Right renal cortex interstitium (tissue), 3 donors: Measurements from ENCODE around the gene CDH4. TPM values are rescaled to one million over a fixed set of nuclear protein-coding genes. Genes with fewer than 3 reads are reported as not detected.

ENCODE experiments used
- DNase-seq, 3 donors: peaks; one replicate each; pipeline ENCODE4 v3.0.0-alpha.2; 2013; ENCODE audit warnings: low read depth in 3 of 3, low spot score in 2 of 3
- polyA plus RNA-seq, 3 donors: library from polyadenylated mRNA; unstranded; fragments of 120-200 nt; gene quantifications; one replicate each; pipeline ENCODE4 v1.2.1, GENCODE V29; 2013; ENCODE audit not compliant: insufficient read length in 3 of 3

CDH4 gene
- polyA plus RNA-seq, 3 donors, result 5.8 to 6.8 (median 5.9) TPM

GRCh38 chr20:61765081-61765870 lies 513.2 kb downstream of the CDH4 start:
- DNase-seq, result no peak

GRCh38 chr20:61765871-61766654 lies 514.0 kb downstream of the CDH4 start:
- DNase-seq, result no peak

- no peak for DNase-seq
Measured at GRCh38 chr20:61766921-61767610, 515.0 kb downstream of the CDH4 start.

GRCh38 chr20:61767761-61768494 lies 515.9 kb downstream of the CDH4 start:
- no peak for DNase-seq

DNA sequence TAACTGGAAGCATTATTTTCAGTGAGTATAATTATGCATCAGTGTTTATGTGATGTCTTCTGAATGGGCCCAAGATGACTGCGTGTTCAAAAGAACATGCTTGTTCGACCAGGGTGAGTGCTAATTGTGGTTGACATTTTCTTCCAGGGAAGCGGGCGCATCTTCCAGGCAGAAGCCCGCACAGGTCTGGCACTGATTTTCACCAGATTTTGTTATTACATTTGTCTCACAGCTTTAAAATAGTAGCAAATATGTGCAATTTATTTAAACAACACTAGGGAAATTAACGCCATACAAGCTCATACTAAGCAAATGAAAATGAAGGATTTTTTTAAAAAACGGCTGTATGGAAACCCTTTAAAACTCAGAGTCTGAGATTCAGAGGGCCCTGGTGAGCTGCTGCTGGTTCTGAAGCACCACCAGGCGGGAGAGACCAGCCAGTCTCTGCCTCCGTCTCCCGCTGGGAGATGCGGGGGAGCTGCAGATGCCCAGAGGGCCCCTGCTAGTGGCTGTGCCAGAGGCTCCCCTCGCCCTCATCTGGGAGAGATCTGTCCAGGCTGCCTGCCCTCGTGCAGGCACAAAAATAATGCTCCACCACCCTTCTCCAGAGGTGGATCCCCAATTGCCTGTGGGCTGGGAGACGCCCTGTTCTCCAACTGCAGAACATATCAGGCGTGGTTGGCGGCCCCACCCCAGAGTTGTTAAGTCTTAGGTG lies 516.7 kb downstream of the CDH4 start:
- DNase-seq, result no peak

DNA sequence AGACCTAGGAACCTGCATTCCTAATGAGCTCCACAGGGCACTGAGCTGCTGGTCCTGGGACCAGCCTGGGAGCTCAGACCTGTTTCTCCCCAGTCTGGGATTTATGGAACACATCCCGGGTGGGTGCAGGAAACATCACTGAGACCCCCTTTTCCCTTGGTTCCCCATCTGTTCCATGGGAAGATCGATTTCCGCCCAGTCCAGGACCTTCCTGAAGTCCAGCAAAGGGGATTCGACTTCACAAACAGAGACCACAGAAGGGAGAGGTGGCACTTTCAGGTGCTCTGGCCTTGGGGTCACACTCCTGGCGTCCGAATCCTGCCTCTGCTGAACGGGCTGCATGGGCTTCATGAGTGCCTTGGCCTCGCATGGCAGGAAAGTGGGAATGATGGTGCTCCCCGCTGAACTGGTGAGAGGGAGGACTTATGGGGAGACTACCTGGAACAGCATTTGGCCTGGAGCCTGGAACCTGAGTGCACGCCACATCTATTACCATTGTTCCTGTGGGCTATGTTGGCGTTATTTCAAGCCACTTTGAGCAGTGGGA lies 517.3 kb downstream of the CDH4 start:
- no peak for DNase-seq

GRCh38 chr20:61770113-61770585 lies 518.1 kb downstream of the CDH4 start:
- no peak for DNase-seq

GRCh38 chr20:61771805-61772350 lies 519.8 kb downstream of the CDH4 start:
- DNase-seq, result no peak

DNA sequence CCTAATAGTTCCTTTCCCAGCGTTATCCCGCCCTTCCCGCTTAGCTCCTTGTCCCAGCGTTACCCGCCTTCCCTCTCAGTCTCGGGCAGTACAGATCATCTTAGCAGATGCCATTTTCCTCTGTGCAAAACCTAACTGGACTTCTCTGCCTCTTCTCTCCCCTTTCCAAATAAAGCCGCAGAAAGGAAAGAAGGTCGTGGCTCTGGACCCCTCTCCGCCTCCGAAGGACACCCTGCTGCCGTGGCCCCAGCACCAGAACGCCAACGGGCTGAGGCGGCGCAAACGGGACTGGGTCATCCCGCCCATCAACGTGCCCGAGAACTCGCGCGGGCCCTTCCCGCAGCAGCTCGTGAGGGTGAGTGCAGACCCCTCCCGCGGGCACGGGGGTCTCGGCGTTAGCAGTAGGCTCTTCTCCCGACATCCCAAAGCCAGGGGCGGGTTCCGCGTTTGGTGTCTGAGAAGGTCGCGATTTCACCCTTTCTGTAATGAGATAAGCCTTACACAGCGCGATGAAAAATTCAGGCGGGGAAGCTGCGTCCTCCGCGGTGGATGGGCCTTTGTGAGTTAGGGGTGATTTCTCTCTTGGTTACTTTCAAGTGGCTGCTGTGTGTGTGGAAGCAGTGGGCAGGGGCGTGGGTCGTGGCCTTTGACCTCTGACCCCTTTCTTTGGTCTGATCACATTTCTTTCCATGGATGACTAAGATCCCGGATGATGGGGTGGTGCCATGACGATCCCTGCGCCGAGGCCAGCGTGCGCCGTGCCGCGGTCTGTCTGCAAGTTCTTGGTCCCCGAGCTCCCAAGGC lies 521.0 kb downstream of the CDH4 start:
- no peak for DNase-seq

DNA sequence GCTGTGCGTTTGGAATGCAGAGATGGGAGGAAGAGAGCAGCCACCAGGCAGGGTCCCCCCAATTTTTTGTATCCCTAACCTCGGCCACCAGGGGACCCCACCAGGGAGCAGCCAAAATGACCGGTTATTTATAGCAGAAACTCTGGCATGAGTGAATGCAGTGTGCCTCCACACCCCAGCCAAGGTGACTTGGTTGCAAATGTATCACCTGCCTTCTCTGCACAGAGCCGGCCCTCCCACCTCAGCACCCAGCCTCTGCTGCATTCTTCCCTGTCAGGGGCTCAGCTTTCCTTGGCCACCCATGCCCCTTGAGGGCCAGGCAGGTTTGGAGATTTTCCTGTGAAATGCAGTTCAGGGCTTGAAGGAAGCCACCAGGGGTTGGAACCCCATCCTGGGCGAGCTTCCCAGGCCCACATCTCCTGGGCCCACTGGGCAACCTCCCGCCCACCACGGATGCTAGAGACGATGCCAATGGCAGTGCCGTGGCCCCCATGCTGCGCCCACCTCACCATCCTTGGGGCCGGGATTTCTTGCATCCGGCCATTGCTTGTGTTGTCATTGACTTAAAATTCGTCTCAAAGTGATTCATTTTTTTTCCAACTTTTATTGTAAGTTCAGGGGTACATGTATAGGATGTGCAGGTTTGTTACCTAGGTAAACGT lies 522.0 kb downstream of the CDH4 start:
- DNase-seq, result no peak

DNA sequence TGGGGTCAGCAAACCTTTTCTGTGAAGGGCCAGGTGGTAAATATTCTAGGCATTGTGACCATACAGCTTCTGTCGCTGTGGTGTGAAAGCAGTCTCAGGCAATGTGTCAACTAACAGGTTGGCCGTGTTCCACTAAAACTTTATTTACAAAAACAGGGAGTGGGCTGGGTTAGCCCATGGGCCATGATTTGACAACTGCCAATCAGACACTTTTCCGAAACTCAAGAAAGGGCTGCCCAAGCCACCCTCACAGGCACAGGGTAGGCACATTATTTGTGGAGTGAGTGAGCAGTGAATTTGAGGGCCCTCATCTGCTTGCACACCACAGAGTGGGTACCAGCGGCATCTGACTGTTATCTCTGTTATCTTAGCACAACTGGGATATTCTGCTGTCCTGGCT lies 523.4 kb downstream of the CDH4 start:
- DNase-seq, result no peak

DNA sequence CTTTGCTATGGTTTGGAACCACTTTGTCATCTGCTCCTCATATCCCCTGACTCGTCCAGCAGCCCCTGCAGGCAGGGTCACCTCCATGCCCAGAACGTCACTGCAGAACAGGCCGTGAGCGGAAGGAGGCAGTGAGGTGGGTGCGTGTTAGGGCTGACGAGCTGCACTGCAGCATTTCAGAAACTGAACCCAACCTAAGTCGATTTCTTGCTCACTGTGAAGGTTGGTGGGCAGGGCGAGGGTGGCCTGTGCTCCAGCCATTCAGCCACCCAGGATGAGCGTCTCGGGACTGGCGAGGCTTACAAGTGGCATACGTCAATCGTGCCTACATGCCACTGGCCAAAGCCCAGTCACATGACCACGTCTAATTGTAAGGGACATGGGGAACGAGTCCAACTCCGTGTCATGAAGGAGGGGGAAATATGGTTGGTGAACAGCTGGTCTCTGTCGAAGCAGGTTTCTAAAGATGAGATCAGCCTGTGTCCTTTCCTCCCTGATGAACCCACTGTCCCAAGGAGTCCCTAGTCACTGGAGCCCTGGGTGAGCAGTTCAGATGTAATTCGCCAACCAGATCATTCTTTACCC lies 524.5 kb downstream of the CDH4 start:
- DNase-seq, result no peak

GRCh38 chr20:61777773-61778494 lies 525.9 kb downstream of the CDH4 start:
- no peak for DNase-seq

GRCh38 chr20:61778495-61778863 lies 526.4 kb downstream of the CDH4 start:
- no peak for DNase-seq

DNA sequence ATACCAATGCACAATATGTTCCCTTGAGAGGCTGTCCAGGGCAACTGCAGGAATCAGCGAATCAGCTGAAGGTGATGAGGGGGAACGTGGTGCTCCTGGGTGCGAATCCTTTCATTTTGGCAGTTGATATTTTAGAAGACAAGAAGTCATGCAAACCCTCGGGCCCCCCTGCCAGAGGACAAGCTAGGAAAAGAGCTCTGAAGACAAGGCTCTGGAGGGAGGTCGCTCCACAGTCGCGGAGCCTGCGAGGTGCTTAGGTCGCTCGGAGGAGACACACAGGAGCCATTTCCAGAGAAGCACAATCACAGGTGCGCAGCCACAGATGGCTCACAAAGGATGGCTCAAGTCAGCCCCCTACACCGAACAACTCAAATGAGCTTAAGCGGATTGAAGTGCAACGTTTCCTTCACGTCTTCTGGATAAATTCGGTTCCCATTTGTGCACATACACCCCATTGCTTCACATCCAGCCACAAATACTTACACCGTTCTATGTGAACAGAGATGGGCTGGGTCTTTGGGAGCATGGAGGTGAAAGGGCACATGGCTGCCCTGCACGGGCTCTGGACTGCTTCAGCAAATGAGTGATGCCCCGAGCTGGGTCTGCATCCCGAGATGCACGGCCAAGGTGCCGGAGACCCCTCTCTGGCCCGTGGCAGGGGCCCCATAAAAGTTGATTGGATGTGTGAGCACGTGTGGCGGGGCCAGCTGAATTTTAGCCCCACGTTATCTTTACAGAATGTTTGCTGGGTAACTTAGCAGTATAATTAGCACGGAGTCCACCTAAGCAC lies 527.3 kb downstream of the CDH4 start:
- DNase-seq, result no peak

DNA sequence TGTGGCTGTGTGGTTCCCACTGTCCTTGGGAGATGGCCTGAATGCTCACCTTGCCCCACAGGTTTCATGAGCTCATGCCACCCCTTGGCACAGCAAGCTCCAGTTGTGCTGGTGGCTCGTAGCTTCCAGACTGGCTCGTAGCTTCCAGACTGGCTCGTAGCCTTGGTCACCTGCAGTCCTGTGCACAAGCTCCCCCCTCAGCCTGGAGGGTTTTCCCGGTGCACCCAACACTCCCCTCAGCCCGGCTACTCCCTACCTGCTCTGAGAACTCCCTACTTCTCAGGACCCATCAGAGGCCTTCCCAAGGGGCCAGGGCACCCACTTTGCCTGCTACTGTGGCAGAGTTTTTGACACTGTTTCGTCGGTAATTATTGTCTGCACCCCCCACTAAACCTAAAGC lies 528.0 kb downstream of the CDH4 start:
- no peak for DNase-seq
